ENCODE measurements around the gene COX6B1.
"Not testable (repeated sequence)": the region's sequence is repeated elsewhere in the genome, so short reads cannot be mapped to it uniquely, and the experiment has no call there.

COX6B1 gene

GRCh38 chr19:35648017-35648961 lies at the start of gene COX6B1:
Gene COX6B1 (plus strand): TSS chr19:35648323. CDS start chr19:35651244, 2,921 bp downstream.
- DNase-seq: peak; percentile 88

GRCh38 chr19:35601971-35602370 lies 46.2 kb upstream of the COX6B1 start:
- DNase-seq: no peak

- DNase-seq: not testable (repeated sequence)
These were observed 43.7 kb upstream of the COX6B1 start for GRCh38 chr19:35604436-35604835.

- DNase-seq: not testable (repeated sequence)
These were observed 41.0 kb upstream of the COX6B1 start for GRCh38 chr19:35607170-35607569.

GRCh38 chr19:35607661-35608060 lies 40.5 kb upstream of the COX6B1 start:
- no peak for DNase-seq

GRCh38 chr19:35608251-35608650 lies 39.9 kb upstream of the COX6B1 start:
- DNase-seq: no peak

- no peak for DNase-seq
These were observed 38.2 kb upstream of the COX6B1 start for GRCh38 chr19:35609851-35610353.

- no peak for DNase-seq
These were observed 35.9 kb upstream of the COX6B1 start for GRCh38 chr19:35612224-35612558.

GRCh38 chr19:35612559-35613321 lies 35.4 kb upstream of the COX6B1 start, which contains the start of gene HAUS5:
Gene HAUS5 (plus strand): TSS chr19:35612735. CDS start chr19:35612795, 60 bp downstream.
- DNase-seq: peak; percentile 94

GRCh38 chr19:35613574-35613973 lies 34.5 kb upstream of the COX6B1 start:
- DNase-seq: no peak

- no peak for DNase-seq
These were observed 33.1 kb upstream of the COX6B1 start for GRCh38 chr19:35615036-35615435.

GRCh38 chr19:35618857-35619256 lies 29.3 kb upstream of the COX6B1 start:
- DNase-seq: no peak

GRCh38 chr19:35619290-35619923 lies 28.7 kb upstream of the COX6B1 start:
- DNase-seq: no peak

- no peak for DNase-seq
These were observed 28.1 kb upstream of the COX6B1 start for GRCh38 chr19:35620001-35620400.

- no peak for DNase-seq
These were observed 26.4 kb upstream of the COX6B1 start for GRCh38 chr19:35621708-35622107.

- DNase-seq: no peak
These were observed 25.4 kb upstream of the COX6B1 start for GRCh38 chr19:35622750-35623149.

- DNase-seq: no peak
These were observed 24.7 kb upstream of the COX6B1 start for GRCh38 chr19:35623327-35624010.

GRCh38 chr19:35628264-35628564 lies 19.9 kb upstream of the COX6B1 start:
- DNase-seq: no peak

- peak; percentile 96 for DNase-seq
These were observed 19.4 kb upstream of the COX6B1 start, which contains the start of gene RBM42 for GRCh38 chr19:35628565-35629331. Gene RBM42 (plus strand): TSS chr19:35629036. CDS start chr19:35629154, 118 bp downstream.

GRCh38 chr19:35629332-35629633 lies 18.8 kb upstream of the COX6B1 start:
- DNase-seq: no peak

- no peak for DNase-seq
These were observed 14.2 kb upstream of the COX6B1 start for GRCh38 chr19:35633727-35634440.

All from activated CD4-positive, alpha-beta T cell treated with anti-CD3 and anti-CD28 coated beads, Interleukin-2, amount 50 U/mL, for 1 hour (primary cell).